GM21528 (cell line): ENCODE data around the gene EPHB2.

Experiments
- ATAC-seq: cut with Tn5 transposase; IDR thresholded peaks from one replicate; pipeline ENCODE4 v1.9.1; 2021; ENCODE audit warnings: mild to moderate bottlenecking, moderate library complexity; ENCODE audit not compliant: unreplicated experiment, low FRiP score

The EPHB2 gene

GRCh38 chr1:22875841-22876240 is 165.2 kb downstream of the EPHB2 start:
- no peak for ATAC-seq

DNA sequence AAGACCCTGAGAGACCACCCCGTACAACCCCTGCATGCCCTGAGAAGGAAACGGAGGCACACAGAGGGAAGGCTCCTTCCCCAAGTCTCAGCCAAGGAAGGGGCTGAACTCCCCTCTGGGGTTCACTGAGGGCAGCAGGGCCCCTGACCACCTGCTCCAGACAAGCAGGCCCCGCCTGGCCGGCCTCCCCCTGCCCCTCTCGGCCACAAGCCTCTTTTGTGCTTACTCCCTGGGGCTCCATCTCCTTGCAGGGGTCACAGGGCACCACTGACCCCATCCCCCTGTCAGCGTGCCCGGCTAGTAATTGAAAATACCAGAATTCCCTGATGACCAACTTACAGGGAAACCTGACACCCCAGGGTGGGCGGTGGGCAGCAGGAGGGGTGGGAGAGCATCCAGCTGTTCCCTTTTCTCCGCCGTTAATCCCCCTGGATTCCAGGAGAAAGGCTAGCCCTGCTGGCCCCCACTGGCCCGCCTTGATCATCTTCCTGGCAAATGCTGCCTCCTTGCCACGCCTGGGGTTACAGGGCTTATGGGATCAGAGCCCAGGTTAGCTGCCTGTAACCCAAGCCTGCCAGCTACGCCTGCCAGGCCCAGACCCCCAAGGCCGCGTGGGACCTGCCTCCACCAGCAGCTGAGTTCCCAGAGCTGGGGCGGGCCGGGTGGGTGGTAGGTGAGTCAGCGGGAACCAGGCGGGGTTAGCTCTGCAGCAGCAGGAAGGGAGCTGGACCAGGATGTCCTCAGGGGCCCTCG is 165.9 kb downstream of the EPHB2 start:
- no peak for ATAC-seq

- ATAC-seq, result no peak
These were observed 166.7 kb downstream of the EPHB2 start for GRCh38 chr1:22877112-22877915.

- no peak for ATAC-seq
These were observed 167.3 kb downstream of the EPHB2 start for GRCh38 chr1:22877980-22878379.

- ATAC-seq, result no peak
These were observed 168.0 kb downstream of the EPHB2 start for GRCh38 chr1:22878626-22879025.

DNA sequence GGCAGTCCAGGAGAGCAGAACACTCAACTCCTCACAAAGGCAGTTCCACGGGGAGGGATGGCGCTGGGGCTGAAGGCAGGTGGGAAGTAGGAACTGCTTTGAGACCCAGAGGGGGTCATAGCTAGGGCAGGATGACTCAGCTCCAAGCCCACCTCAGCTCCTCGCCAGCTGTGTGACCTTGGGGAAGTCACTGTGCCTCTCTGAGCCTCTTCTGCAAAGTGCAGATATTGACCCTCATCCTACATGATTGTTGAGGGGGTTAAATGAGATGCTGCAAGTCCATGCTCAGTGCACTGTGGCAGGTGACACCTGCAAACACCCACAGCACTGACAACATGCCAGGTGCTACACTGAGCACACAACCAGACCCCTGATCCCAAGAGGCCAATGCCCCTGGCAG is 168.8 kb downstream of the EPHB2 start:
- ATAC-seq, result no peak

DNA sequence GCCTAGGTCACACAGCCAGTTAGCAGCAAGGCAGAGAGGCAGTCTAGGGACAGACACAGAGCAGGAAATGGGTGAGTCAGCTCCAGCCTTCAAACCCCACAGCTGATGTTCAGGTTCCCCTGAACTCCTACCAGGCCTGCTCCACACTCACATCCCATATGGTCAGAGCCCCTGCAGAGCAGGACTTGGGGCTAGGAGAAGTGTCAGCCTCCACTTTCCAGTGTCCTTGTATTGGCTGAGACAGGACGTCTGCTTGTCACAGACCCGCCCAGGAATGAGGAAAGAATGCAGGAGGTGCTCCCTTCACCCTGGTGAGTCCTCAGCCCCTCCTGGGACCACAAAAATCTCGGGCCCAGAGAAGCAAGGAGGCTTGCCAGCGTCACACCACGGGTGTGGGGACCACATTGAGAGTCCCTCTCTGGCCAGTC is 169.5 kb downstream of the EPHB2 start:
- no peak for ATAC-seq

- no peak for ATAC-seq
These were observed 172.8 kb downstream of the EPHB2 start for GRCh38 chr1:22883406-22883805.

- no peak for ATAC-seq
These were observed 174.3 kb downstream of the EPHB2 start for GRCh38 chr1:22884806-22885530.

- ATAC-seq, result no peak
These were observed 175.6 kb downstream of the EPHB2 start for GRCh38 chr1:22886211-22886610.

DNA sequence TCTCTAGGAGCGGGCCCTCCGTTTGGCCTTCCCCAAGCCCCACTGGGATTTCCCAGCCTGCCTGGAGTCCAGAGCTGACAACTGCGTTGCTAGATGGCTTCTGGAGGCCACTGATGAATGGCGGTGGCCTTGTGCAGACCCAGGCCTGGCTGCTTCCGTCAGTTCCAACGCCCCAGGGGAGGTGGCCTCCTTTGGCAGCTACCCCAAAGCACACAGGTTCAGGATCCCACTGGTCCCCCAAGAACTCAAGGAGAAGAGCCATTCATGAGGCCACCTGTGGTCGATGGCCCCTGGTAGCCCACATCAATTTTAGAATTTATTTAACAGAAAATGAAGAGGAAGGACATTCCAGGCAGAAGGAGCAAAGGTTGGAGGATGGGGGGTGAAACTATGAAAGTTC is 176.9 kb downstream of the EPHB2 start:
- no peak for ATAC-seq

- no peak for ATAC-seq
These were observed 177.9 kb downstream of the EPHB2 start for GRCh38 chr1:22888320-22889075.

- ATAC-seq, result no peak
These were observed 178.7 kb downstream of the EPHB2 start for GRCh38 chr1:22889213-22889827.

DNA sequence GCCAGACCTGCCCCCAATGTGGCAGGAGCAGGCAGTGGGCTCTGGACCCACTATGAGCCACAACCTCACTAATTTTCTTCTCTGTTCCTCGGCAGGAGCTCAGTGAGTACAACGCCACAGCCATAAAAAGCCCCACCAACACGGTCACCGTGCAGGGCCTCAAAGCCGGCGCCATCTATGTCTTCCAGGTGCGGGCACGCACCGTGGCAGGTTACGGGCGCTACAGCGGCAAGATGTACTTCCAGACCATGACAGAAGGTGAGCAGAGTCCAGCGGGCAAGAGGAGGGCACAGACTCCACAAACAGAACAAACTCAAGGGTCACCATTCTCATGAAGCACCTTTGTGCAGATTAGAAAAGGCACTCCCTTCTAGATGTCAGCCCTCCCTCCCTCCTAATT is 182.2 kb downstream of the EPHB2 start:
- ATAC-seq, result no peak

DNA sequence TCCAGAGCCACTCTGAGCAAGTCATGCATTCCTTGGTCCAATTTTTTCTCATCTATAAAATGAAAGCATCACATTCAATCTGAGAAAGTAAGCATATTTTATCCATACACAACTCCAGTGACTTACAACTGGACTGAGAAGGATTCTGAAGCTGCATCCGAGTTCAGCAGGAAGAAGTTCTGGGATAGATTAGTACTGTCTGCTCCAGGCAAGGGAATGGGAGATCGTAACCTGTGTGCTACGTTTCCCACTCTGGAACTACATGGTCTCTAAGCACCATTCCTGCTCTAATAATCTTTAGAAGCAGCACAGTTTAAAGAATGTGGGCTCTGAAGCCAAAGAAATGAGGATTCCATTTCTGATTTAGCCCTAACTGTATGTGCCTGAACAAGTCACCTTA is 182.7 kb downstream of the EPHB2 start:
- ATAC-seq, result no peak

DNA sequence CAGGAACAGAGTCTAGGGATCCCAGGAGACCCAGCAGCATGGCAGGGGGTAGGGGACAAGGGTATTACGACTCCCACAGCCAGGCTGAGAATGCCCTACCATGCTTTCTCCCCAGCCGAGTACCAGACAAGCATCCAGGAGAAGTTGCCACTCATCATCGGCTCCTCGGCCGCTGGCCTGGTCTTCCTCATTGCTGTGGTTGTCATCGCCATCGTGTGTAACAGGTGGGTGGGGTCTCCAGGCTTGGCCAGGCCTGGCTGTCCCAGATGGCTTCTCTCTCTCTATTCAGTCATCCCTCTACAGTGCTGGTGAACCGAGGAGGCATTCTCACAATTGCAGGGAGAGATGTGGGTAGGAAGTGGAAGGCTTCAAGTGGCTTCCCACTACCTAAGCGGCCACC is 184.7 kb downstream of the EPHB2 start:
- no peak for ATAC-seq

DNA sequence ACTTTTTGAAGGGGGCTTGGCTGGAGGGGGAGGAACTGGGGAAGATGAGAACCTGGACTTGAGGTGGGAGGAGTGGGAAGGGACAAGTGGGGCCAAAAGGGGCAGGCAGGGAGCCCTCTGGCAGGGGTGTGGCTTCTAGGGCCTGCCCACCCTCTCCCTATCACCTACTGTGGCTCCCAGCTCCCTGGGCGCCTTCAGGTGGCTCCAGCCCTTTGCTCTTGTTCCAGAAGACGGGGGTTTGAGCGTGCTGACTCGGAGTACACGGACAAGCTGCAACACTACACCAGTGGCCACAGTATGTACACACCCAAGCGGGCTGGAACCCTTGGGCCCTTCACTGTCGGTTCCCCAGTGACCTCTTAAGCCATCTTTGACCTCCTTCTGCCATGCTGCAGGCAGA is 185.5 kb downstream of the EPHB2 start:
- no peak for ATAC-seq

DNA sequence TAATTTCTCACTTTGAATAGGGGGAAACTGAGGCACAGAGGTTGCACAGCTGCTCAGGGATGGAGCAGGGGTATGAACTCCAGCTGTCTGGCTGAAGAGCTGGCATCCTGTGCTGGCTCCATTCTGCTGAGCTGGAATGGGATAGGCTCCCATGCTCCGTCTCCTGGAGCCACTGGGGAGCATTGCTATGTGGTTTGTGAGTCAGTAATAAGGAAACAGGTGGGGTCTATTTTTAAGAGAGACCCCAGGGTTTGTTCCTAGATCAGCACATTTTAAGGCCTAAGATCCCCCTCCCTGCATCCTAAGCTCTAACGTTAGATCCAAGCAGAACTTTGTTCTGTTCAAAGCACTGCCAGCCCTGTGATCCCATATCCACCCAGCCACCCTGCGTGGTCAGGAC is 189.8 kb downstream of the EPHB2 start:
- no peak for ATAC-seq

- ATAC-seq, result no peak
These were observed 192.5 kb downstream of the EPHB2 start for GRCh38 chr1:22903113-22903512.

DNA sequence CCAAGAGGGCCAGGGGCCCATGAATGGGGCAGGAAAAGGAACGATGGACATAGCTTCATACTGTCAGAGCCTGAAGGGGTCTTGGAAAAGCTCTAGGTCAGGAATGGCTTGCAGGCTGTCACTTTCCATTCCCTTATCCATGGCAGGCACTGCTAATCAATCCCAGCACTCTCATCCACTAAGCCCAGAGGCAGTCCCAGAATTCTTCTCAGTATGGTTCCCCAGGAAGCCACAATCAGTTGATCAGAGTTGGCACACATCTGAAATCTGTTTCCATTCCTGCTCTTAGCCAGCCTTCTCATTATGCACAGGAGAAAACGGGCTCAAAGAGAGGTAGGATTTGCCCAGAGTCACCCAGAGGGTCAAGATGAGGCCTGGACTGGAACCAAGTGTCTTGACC is 196.3 kb downstream of the EPHB2 start:
- no peak for ATAC-seq
